ENCODE data around the gene ALKBH5.

The ALKBH5 gene

GRCh38 chr17:18225642-18226283 is 42.1 kb downstream of the ALKBH5 start:
- peak; percentile 6 for DNase-seq

- no peak for DNase-seq
Observed at GRCh38 chr17:18226284-18226945, 42.8 kb downstream of the ALKBH5 start.

GRCh38 chr17:18227635-18228034 is 44.0 kb downstream of the ALKBH5 start:
- no peak for DNase-seq

- no peak for DNase-seq
Observed at GRCh38 chr17:18228176-18228682, 44.6 kb downstream of the ALKBH5 start.

GRCh38 chr17:18229254-18229653 is 45.6 kb downstream of the ALKBH5 start:
- DNase-seq, result no peak

GRCh38 chr17:18229771-18230170 is 46.1 kb downstream of the ALKBH5 start:
- DNase-seq, result no peak

- DNase-seq, result no peak
Observed at GRCh38 chr17:18230288-18231141, 46.9 kb downstream of the ALKBH5 start.

- no peak for DNase-seq
Observed at GRCh38 chr17:18231164-18231563, 47.5 kb downstream of the ALKBH5 start.

GRCh38 chr17:18233803-18234518 is 50.3 kb downstream of the ALKBH5 start:
- DNase-seq, result no peak

GRCh38 chr17:18234853-18235380 is 51.3 kb downstream of the ALKBH5 start:
- no peak for DNase-seq

- DNase-seq, result no peak
Observed at GRCh38 chr17:18235743-18236256, 52.2 kb downstream of the ALKBH5 start.

GRCh38 chr17:18236494-18236893 is 52.9 kb downstream of the ALKBH5 start:
- DNase-seq, result no peak

GRCh38 chr17:18237461-18237860 is 53.8 kb downstream of the ALKBH5 start:
- DNase-seq, result no peak

GRCh38 chr17:18238299-18238698 is 54.7 kb downstream of the ALKBH5 start:
- no peak for DNase-seq

GRCh38 chr17:18240449-18240848 is 56.8 kb downstream of the ALKBH5 start:
- DNase-seq, result no peak

GRCh38 chr17:18241229-18241871 is 57.7 kb downstream of the ALKBH5 start:
- no peak for DNase-seq

- DNase-seq, result no peak
Observed at GRCh38 chr17:18245038-18245776, 61.6 kb downstream of the ALKBH5 start.

GRCh38 chr17:18246109-18246725 is 62.6 kb downstream of the ALKBH5 start:
- no peak for DNase-seq

- no peak for DNase-seq
Observed at GRCh38 chr17:18246880-18247612, 63.4 kb downstream of the ALKBH5 start.

- DNase-seq, result no peak
Observed at GRCh38 chr17:18247613-18248001, 64.0 kb downstream of the ALKBH5 start.

Data from NCI-H1694 treated with DMSO at 0.1 percent for 48 hours (cell line).